ENCODE results near the gene QKI.

DNA sequence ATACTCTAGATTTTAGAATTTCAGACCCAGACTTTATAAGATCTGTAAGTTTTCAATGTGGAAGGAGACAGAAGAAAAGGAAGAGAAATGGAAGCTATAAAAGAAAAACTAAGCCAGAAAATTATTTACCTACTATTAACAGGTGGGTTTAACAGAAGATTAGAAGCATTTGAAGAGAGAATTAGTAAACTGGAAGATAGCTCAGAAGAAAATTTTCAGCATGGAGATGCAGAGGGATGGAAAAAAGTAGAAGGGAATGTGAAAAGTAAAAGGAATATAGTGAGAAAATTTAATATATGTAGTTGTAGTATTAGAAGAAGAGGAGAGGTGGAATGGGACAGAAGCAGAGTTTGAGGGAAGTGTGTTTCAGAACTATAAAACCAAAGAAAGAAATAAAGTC lies 56.1 kb downstream of the QKI start:
- TF ChIP-seq POLR2A (IDR thresholded peaks at IDR 0.05): no peak
- TF ChIP-seq, protein P1, sequence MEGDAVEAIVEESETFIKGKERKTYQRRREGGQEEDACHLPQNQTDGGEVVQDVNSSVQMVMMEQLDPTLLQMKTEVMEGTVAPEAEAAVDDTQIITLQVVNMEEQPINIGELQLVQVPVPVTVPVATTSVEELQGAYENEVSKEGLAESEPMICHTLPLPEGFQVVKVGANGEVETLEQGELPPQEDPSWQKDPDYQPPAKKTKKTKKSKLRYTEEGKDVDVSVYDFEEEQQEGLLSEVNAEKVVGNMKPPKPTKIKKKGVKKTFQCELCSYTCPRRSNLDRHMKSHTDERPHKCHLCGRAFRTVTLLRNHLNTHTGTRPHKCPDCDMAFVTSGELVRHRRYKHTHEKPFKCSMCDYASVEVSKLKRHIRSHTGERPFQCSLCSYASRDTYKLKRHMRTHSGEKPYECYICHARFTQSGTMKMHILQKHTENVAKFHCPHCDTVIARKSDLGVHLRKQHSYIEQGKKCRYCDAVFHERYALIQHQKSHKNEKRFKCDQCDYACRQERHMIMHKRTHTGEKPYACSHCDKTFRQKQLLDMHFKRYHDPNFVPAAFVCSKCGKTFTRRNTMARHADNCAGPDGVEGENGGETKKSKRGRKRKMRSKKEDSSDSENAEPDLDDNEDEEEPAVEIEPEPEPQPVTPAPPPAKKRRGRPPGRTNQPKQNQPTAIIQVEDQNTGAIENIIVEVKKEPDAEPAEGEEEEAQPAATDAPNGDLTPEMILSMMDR (IDR thresholded peaks at IDR 0.05): no peak

Data from prostate gland (tissue), 2 donors.